SK-N-SH (cell line): ENCODE results near the gene METTL15.

Experiments used
- FOXM1 ChIP-seq: IDR thresholded peaks from 2 replicates; pipeline ENCODE4 v1.4.0; 2012; ENCODE audit warnings: low read depth, mild to moderate bottlenecking
- GABPA ChIP-seq: IDR thresholded peaks from 2 replicates; pipeline ENCODE4 v1.4.0; 2012; ENCODE audit warnings: low read depth, mild to moderate bottlenecking
- POLR2AphosphoS5 ChIP-seq: IDR thresholded peaks from 2 replicates; pipeline ENCODE4 v1.6.1; 2012; ENCODE audit warnings: low read depth, low read length
- SIN3A ChIP-seq: IDR thresholded peaks from 2 replicates; pipeline ENCODE4 v1.6.1; 2012; ENCODE audit warnings: low read depth, mild to moderate bottlenecking, low read length, moderate library complexity, borderline replicate concordance
- SMC3 ChIP-seq: IDR thresholded peaks from 2 replicates; pipeline ENCODE4 v1.6.1; 2012; ENCODE audit warnings: low read depth, low read length, improper control_type of control experiment
- TF ChIP-seq, protein P1 (sequence below): fragments of 200-600 bp; sonication (generic); IDR thresholded peaks from 2 replicates; pipeline ENCODE4 v1.6.1; 2017; ENCODE audit warnings: antibody characterized with exemption, mild to moderate bottlenecking, moderate library complexity

DNA sequence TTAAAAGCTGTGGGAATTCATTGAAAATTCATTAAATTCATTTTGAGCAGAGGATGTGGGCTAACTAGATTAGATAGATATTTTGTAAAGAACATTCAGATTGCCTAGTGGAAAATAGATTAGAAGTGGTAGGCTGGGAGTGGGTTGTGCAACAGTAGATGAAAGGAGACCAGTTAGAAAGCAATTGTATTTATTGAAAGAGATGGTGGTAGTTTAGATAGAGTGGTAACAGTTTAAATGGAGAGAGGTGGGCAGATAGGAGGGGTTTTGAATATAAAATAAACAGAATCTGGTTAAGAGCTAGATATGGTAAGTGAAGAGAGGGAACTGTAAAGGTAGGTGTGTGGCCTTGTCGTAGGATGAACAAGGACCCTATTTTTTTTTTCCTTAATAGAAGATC, 34.5 kb downstream of the METTL15 start:
- TF ChIP-seq, protein P1, sequence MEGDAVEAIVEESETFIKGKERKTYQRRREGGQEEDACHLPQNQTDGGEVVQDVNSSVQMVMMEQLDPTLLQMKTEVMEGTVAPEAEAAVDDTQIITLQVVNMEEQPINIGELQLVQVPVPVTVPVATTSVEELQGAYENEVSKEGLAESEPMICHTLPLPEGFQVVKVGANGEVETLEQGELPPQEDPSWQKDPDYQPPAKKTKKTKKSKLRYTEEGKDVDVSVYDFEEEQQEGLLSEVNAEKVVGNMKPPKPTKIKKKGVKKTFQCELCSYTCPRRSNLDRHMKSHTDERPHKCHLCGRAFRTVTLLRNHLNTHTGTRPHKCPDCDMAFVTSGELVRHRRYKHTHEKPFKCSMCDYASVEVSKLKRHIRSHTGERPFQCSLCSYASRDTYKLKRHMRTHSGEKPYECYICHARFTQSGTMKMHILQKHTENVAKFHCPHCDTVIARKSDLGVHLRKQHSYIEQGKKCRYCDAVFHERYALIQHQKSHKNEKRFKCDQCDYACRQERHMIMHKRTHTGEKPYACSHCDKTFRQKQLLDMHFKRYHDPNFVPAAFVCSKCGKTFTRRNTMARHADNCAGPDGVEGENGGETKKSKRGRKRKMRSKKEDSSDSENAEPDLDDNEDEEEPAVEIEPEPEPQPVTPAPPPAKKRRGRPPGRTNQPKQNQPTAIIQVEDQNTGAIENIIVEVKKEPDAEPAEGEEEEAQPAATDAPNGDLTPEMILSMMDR, result no peak
- TF ChIP-seq GABPA, result no peak
- TF ChIP-seq SMC3, result no peak
- no peak for TF ChIP-seq POLR2AphosphoS5
- TF ChIP-seq SIN3A, result no peak
- no peak for TF ChIP-seq FOXM1
